ENCODE measurements around the gene ZBTB18. TPM values are rescaled to one million over a fixed set of nuclear protein-coding genes. Genes with fewer than 3 reads are reported as not detected.

ZBTB18 gene
- total RNA-seq, 1 experiment from 2014 or later = 8.8 TPM

DNA sequence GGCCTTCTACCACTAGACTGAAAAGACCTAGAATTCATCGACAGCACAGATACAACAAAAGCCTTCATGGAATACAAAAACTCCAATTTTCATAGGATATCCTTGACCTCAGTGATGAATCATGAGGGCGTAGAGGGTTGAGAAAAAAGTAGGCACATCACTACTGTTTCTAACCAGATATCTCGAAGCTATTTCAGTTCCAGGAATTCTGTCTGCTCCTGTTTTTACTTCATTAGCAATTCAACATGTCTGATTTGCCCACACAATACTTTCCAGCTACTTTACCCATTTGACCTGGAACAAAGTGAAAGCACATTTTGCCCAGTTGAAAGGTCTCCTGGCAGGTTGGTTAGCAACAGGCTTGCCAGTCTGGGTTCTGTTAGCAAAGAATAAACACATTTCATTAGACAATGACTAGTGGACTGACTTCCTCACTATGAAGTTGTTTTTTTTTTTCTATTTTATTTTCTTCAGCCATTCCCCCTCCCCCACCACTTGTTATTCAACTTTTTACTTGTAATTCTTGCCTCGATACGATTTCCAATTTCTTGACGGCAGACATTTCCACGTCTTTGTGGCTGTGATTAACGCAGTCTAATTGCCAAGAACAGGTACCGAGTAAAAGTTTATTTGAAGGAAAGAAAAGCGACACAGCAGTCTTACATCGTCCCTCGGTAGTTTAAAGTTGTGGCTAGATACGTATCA is 4.0 kb upstream of the ZBTB18 start:
- peak overlapping the region; percentile 96 for H3K4me3 ChIP-seq (ENCODE audit: low read depth, low read length)
- TF ChIP-seq, protein P1, sequence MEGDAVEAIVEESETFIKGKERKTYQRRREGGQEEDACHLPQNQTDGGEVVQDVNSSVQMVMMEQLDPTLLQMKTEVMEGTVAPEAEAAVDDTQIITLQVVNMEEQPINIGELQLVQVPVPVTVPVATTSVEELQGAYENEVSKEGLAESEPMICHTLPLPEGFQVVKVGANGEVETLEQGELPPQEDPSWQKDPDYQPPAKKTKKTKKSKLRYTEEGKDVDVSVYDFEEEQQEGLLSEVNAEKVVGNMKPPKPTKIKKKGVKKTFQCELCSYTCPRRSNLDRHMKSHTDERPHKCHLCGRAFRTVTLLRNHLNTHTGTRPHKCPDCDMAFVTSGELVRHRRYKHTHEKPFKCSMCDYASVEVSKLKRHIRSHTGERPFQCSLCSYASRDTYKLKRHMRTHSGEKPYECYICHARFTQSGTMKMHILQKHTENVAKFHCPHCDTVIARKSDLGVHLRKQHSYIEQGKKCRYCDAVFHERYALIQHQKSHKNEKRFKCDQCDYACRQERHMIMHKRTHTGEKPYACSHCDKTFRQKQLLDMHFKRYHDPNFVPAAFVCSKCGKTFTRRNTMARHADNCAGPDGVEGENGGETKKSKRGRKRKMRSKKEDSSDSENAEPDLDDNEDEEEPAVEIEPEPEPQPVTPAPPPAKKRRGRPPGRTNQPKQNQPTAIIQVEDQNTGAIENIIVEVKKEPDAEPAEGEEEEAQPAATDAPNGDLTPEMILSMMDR (IDR thresholded peaks at IDR 0.05; ENCODE audit: insufficient read depth in 1 of 2, low read depth in 1 of 2, low read length in 1 of 2, severe bottlenecking in 1 of 2, unreplicated experiment in 1 of 2) = no peak
- ChIA-PET POLR2A (interaction anchor here (0.5 kb wide), 1 partner anchor 783 kb away, joined by 3 read pairs; no protein-coding TSS in a partner anchor), CTCF (interaction anchor here (0.9 kb wide), 1 partner anchor 48 kb away, joined by 4 read pairs; no protein-coding TSS in a partner anchor)
- H3K27ac Mint-ChIP-seq (ENCODE audit: unreplicated experiment) = peak overlapping the region; percentile 57
- no peaks in the 10 kb centered on the region for H3K27me3 ChIP-seq (replicated peaks; ENCODE audit: control insufficient read depth, insufficient read depth, low read length)
- no peaks in the 10 kb centered on the region for H3K36me3 ChIP-seq (ENCODE audit: control insufficient read depth, insufficient read depth, low read length)
- H3K4me3 Mint-ChIP-seq (ENCODE audit: unreplicated experiment) = peak overlapping the region; percentile 85
- peaks cover 5% of the 10 kb centered on the region for H3K4me1 Mint-ChIP-seq (ENCODE audit: low read depth, unreplicated experiment)
- no peaks in the 10 kb centered on the region for H3K9me3 ChIP-seq
- no peak for DNase-seq
- peaks cover 5% of the 10 kb centered on the region for H3K36me3 Mint-ChIP-seq (ENCODE audit: insufficient read depth, unreplicated experiment)
- H3K4me1 ChIP-seq = 0 out of 2 replicates have a peak, but pooled peaks cover 11% of the 10 kb centered on the region
- intact Hi-C loops (cut with micrococcal nuclease; ENCODE audit: unreplicated experiment) = loop anchor here (10.0 kb wide), 1 partner anchor 192 kb away; the partner anchor contains the start of gene AKT3
- BruUV-seq (replicated peaks) = TSS peak; percentile 24
- no peaks in the 10 kb centered on the region for H3K9me3 Mint-ChIP-seq (ENCODE audit: unreplicated experiment)
- H3K27me3 Mint-ChIP-seq (ENCODE audit: insufficient read depth, unreplicated experiment) = peaks cover 13% of the 10 kb centered on the region

DNA sequence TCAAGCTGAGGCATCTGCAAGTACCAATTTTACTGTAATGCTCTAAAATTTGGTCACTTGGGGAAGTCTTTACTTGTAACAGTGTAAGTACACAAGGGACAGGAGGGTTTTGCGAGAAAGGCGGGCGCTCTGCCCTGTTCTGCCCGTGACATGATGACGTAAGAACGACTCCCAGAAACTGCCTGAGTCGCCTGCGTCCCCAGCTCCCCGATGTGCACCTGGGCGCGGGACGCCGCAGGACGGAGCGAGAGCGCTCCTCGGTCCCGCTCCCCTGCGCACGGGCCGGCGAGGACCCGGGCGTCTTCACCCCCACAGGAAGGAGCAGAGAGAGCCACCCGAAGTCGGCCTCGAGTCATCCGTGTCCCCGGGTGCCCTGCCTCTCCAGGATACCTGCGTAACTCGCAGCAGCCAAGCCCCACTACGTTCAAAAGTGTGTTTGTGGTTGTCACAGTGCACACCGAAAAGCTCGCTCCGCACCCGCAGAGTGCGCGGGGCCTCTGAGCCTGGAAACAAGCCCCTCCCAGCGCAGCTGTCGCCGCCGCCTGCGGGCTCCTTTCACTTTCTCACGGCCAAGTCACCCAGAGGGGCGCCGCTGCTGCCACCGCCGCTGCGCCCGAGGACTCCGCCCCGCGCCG is 3.3 kb upstream of the ZBTB18 start:
- intact Hi-C loops (cut with micrococcal nuclease; ENCODE audit: unreplicated experiment) = loop anchor here (1.0 to 10.0 kb wide), 4 partner anchors 41 to 226 kb away; partner anchors contain the start of gene AKT3
- TF ChIP-seq, protein P1 (IDR thresholded peaks at IDR 0.05; ENCODE audit: insufficient read depth in 1 of 2, low read depth in 1 of 2, low read length in 1 of 2, severe bottlenecking in 1 of 2, unreplicated experiment in 1 of 2) = no peak
- Mint-ChIP-seq H3K27me3 (ENCODE audit: insufficient read depth, unreplicated experiment) (peaks cover 10% of the 10 kb centered on the region), H3K4me1 (ENCODE audit: low read depth, unreplicated experiment) (no peaks in the 10 kb centered on the region), H3K36me3 (ENCODE audit: insufficient read depth, unreplicated experiment) (peaks cover 5% of the 10 kb centered on the region), H3K27ac (ENCODE audit: unreplicated experiment) (peak overlapping the region; percentile 57), H3K4me3 (ENCODE audit: unreplicated experiment) (peak overlapping the region; percentile 85), H3K9me3 (ENCODE audit: unreplicated experiment) (no peaks in the 10 kb centered on the region)
- Histone ChIP-seq H3K9me3 (no peaks in the 10 kb centered on the region), H3K36me3 (ENCODE audit: control insufficient read depth, insufficient read depth, low read length) (no peaks in the 10 kb centered on the region), H3K4me3 (ENCODE audit: low read depth, low read length) (peak overlapping the region; percentile 96), H3K4me1 (0 out of 2 replicates have a peak, but pooled peaks cover 11% of the 10 kb centered on the region), H3K27me3 (replicated peaks; ENCODE audit: control insufficient read depth, insufficient read depth, low read length) (no peaks in the 10 kb centered on the region)
- BruUV-seq (replicated peaks) = no TSS peak
- no peak for DNase-seq
- ChIA-PET POLR2A (interaction anchor here (0.6 to 0.7 kb wide), 6 partner anchors 25 to 493 kb away, joined by 3 to 9 read pairs (median 4); no protein-coding TSS in a partner anchor), CTCF (interaction anchor here (0.5 to 0.7 kb wide), 3 partner anchors 72 to 209 kb away, joined by 4 to 5 read pairs (median 5); no protein-coding TSS in a partner anchor)

All from Caco-2 (cell line).